ENCODE measurements around the gene NDUFA7.

NDUFA7 gene

GRCh38 chr19:8321067-8321985 lies at the start of gene NDUFA7, which contains the start of gene RPS28 (continued):
- TF ChIP-seq HIC1 (tag by site-specific recombination; IDR thresholded peaks at IDR 0.05) (no peak), TRIM28 (IDR thresholded peaks at IDR 0.05; ENCODE audit: borderline replicate concordance, low read length) (no peak), HOXC10 (CRISPR knock-in tag; IDR thresholded peaks at IDR 0.05) (no peak), ZNF580 (tag by site-specific recombination; IDR thresholded peaks at IDR 0.05) (no peak), ZNF133 (tag by site-specific recombination; IDR thresholded peaks at IDR 0.05) (no peak), ZNF114 (tag by site-specific recombination; IDR thresholded peaks at IDR 0.05) (no peak), PRDM1 (tag by site-specific recombination; IDR thresholded peaks at IDR 0.05) (no peak), ZNF501 (tag by site-specific recombination; IDR thresholded peaks at IDR 0.05) (peak; percentile 80), ZBTB7A (tag by site-specific recombination; IDR thresholded peaks at IDR 0.05; ENCODE audit: low read depth) (peak; percentile 67; the same call in 1 of the 2 replicates), ZNF416 (tag by site-specific recombination; IDR thresholded peaks at IDR 0.05) (no peak), YY1 (tag by site-specific recombination; IDR thresholded peaks at IDR 0.05) (peak; percentile 95), ZNF426 (tag by site-specific recombination; IDR thresholded peaks at IDR 0.05) (no peak), ZNF24 (tag by site-specific recombination; IDR thresholded peaks at IDR 0.05) (0 out of 2 replicates have a peak, but pooled peaks have one; percentile 79), ZEB2 (tag by site-specific recombination; IDR thresholded peaks at IDR 0.05) (peak; percentile 60; the same call in 1 of the 2 replicates), ZNF664 (tag by site-specific recombination; IDR thresholded peaks at IDR 0.05) (no peak), ZNF626 (tag by site-specific recombination; IDR thresholded peaks at IDR 0.05) (no peak), ZNF658 (tag by site-specific recombination; IDR thresholded peaks at IDR 0.05) (no peak), REPIN1 (tag by site-specific recombination; IDR thresholded peaks at IDR 0.05; ENCODE audit: low read depth) (no peak), BCL11A (tag by site-specific recombination; IDR thresholded peaks at IDR 0.05; ENCODE audit: low read depth) (no peak), GLIS2 (tag by site-specific recombination; IDR thresholded peaks at IDR 0.05) (no peak), ZNF37A (tag by site-specific recombination; IDR thresholded peaks at IDR 0.05) (no peak), MYNN (tag by site-specific recombination; IDR thresholded peaks at IDR 0.05; ENCODE audit: borderline replicate concordance) (no peak), ZNF843 (tag by site-specific recombination; IDR thresholded peaks at IDR 0.05) (peak; percentile 30; the same call in 1 of the 2 replicates), ZSCAN5A (tag by site-specific recombination; IDR thresholded peaks at IDR 0.05) (peak; percentile 19; the same call in 1 of the 2 replicates), SETDB1 (IDR thresholded peaks at IDR 0.05; ENCODE audit: insufficient read length, low read length) (no peak), ZNF792 (tag by site-specific recombination; IDR thresholded peaks at IDR 0.05) (no peak), ZFP3 (tag by site-specific recombination; IDR thresholded peaks at IDR 0.05; ENCODE audit: low read depth) (no peak), ZNF777 (tag by site-specific recombination; IDR thresholded peaks at IDR 0.05; ENCODE audit: borderline replicate concordance) (peak; percentile 20; the same call in 1 of the 2 replicates), SCRT1 (tag by site-specific recombination; IDR thresholded peaks at IDR 0.05; ENCODE audit: borderline replicate concordance) (no peak), ZNF132 (tag by site-specific recombination; IDR thresholded peaks at IDR 0.05; ENCODE audit: borderline replicate concordance) (no peak), ZBTB26 (tag by site-specific recombination; optimal IDR thresholded peaks at IDR 0.05) (peak; percentile 42), ZNF157 (tag by site-specific recombination; IDR thresholded peaks at IDR 0.05) (no peak), ZNF670 (tag by site-specific recombination; IDR thresholded peaks at IDR 0.05; ENCODE audit: low read depth) (no peak), AEBP2 (tag by site-specific recombination; IDR thresholded peaks at IDR 0.05; ENCODE audit: borderline replicate concordance) (no peak), ZNF10 (tag by site-specific recombination; IDR thresholded peaks at IDR 0.05) (no peak)
